HL-60/S4 treated with retinoic acid at 250 ng/mL for 4 days and 3 days (cell line): ENCODE measurements around the gene KRT71.

ENCODE experiments used
- in situ Hi-C: fragments of 300-500 bp; cut with MboI; formaldehyde crosslinking; loops from 2 replicates; pipeline ENCODE4 v1.7.0; 2022; ENCODE audit warnings: low sequenced_read_pairs

Gene KRT71

DNA sequence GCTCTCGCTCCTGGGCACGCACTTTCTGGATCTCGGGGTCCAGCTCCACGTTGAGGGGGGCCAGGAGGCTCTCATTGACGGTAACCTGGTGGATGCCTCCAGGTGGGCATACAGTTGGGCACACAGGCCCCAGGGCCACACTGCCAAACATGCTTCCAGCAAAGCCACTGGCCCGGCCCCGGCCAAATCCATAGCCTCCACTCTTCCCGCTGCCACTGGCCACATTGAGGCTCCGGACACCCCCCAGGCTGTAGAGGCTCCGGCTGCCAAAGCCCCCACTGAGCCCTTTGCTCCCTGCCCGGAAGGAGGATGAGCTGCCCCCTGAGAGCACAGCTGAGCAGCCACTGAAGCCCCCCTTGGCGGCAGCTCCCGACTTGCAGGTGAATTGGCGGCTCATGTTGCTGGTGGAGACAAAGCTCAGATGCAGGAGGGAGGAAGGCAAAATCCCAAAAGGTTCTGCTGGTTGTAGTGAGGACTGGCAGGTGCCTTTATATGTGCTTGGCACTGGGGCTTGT is at the start of gene KRT71:
TSS of gene KRT71 (minus strand) at position 465 of the 515 bp plus-strand sequence. CDS start at position 397, 68 bp downstream.
- in situ Hi-C loops = no loop called here

DNA sequence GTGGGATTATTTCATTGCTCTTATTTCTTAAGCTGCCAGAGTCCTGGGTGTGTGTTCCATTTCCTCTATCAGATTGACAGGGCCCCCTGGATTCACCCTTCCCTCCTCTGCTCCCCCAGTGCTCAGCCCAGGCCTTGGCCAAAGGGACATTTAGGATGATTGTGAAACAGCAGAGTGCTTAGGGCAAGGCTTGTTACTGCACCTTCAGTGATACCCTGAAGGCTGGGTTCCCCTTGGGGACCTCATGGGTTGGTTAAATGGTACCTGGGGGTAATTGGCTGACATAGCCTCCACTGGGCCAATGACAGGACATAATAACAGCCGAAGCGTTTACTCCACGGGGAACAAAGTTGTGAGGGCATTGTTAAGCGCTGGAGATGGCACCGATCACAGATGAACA is 49.6 kb upstream of the KRT71 start:
- in situ Hi-C loops = no loop called here

DNA sequence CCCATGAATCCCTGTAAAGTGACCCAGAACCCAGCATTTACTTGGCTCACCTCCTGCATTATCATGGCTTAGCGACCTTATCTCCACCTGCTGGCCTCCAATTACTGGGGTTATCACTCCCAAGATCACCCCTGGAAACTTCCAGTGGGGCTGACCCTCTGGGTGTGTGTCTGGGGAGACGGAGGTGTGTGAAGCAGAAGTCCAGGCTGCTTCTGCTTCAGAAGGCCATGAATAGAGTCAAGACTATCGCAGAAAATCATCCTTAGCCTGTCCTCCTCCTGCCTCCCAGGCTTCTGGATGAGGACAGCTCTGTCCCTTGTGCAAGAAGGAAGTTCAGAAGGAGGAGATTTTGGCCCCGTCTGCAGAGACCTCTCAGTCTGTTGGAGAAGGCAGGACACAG is 48.7 kb upstream of the KRT71 start:
- in situ Hi-C loops = no loop called here

DNA sequence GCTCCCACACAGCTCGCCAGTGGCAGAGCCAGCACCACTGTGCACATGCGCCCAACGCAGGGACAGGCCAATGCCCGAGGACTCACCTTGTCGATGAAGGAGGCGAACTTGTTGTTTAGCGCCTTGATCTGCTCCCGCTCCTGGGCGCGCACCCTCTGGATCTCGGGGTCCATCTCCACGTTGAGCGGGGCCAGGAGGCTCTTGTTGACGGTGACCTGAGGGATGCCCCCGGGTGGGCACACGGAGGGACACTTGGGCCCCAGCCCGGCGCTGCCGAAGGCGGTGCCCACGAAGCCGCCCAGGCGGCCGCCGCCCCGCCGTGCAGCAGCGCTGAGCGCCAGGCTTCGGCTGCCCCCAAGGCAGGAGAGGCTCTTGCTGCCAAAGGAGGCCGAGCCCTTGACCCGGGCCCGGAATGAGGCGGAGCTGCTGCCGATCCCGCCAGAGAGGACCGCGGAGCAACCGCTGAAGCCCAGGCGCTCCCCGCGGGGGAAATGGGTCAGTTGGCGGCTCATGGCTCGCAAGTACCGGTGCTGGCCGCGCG is 48.1 kb upstream of the KRT71 start, which contains the start of gene KRT72:
TSS of gene KRT72 (minus strand) at position 523 of the 541 bp plus-strand sequence. CDS start at position 512, 11 bp downstream.
- in situ Hi-C loops = no loop called here

DNA sequence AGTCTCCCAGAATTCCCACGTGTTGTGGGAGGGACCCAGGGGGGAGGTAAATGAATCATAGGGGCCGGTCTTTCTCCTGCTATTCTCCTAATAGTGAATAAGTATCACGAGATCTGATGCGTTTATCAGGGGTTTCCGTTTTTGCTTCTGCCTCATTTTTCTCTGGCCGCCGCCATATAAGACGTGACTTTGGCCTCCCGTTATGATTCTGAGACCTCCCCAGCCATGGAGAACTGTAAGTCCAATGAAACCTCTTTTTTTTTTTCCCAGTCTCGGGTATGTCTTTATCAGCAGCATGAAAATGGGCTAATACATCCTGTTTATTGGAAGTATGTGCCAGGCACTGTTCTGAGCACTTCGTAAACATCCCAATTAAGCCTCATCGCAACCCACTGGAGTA is 47.5 kb upstream of the KRT71 start:
- in situ Hi-C loops = no loop called here

DNA sequence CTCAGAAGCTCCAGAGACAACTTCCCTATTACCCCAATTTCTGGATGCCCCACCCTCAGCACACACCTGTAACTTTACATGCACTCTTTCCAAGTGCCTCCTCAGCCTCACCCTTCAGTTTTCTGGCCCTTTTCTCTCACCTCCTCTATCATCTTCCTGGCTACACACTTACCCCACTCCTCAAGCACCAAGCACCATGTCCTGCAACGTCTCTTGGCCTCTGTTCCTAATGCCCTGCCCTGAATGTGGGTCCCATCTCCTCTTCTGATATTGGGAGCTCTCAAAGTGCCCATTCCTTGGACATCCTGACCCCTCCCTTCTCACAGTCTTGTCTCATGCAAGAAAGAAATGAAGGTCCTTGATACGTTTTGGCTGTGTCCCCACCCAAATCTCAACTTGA is 47.1 kb upstream of the KRT71 start:
- in situ Hi-C loops = no loop called here

DNA sequence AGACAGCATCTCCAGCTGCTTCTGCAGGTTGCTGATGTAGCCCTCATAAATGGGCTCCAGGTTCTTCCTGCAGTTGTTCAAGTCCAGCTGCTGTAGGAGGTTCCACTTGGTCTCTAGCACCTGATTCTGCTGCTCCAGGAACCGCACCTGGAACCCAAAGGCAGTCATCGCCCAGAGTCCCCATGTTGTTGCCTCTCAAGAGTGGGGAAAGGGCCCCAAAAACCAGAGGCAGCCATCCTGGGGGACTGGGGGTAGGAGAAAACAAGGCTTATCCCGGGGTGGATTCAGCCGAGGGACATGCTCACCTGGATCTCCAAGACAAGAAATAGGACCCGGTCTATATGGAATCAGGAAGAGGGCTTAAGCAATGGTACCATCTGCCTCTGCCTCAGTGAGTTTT is 46.0 kb upstream of the KRT71 start:
- in situ Hi-C loops = loop anchor here (25.0 kb wide), 1 partner anchor 388 kb away; no protein-coding TSS in a partner anchor

DNA sequence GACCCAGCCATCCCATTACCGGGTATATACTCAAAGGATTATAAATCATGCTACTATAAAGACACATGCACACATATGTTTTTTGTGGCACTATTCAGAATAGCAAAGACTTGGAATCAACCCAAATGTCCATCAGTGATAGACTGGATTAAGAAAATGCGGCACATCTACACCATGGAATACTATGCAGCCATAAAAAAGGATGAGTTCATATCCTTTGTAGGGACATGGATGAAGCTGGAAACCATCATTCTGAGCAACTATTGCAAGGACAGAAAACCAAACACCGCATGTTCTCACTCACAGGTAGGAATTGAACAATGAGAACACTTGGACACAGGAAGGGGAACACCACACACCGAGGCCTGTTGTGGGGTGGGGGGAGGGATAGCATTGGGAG is 41.3 kb upstream of the KRT71 start:
- in situ Hi-C loops = loop anchor here (25.0 kb wide), 1 partner anchor 393 kb away; no protein-coding TSS in a partner anchor

DNA sequence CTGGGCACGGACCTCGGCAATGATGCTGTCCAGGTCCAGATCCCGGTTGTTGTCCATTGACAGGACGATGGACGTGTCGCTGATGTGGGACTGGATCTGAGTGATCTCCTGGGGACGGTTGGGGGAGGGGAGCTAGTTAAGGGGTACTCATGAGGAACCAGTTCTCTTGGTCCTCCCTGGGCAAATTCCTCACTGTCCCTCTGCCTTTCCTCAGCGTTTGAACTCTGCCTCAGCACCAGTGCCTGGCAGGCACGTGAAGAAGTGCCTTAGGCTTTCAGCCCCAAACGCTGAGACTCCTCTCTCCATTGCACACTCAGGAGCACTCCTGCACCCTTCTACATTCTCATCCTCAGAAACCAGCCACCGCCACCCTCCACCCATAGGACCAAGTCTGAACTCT is 38.6 kb upstream of the KRT71 start:
- in situ Hi-C loops = loop anchor here (25.0 kb wide), 1 partner anchor 396 kb away; no protein-coding TSS in a partner anchor

DNA sequence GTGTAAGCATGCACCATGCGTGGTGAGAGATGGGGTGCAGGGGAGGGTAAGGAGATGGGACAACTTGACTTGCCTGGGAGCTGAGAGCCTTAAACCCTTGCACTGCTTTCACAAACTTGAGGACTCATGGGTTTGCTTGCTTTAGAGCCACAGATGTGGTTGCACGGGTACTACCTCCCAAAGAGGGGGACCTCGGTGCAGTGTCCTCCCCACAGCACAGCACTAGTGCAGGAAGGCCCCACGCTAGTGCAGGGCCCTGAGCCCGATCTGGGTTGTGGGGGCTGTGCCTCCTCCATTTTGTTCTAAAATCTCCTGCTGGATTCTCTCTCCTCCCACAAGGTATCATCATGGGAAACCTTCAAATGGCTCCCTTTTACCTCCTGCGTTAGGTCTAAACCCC is 37.1 kb upstream of the KRT71 start:
- in situ Hi-C loops = loop anchor here (25.0 kb wide), 1 partner anchor 397 kb away; no protein-coding TSS in a partner anchor

DNA sequence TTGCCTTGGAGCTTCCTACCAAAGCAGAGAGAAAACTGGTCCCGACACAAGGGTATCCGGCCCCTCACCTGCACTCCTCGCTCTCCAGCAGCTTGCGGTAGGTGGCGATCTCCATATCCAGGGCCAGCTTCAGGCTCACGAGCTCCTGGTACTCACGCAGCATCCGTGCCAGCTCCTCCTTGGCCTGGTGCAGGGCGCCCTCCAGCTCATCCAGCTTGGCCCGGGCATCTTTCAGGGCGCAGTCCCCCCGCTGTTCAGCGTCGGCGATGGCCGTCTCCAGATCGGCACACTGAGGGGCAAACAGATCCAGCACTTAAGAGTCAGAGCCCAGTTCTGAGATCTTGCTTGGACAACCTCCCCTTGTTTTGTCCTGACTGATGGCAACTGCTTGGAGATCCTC is 34.6 kb upstream of the KRT71 start:
- in situ Hi-C loops = loop anchor here (10.0 to 25.0 kb wide), 2 partner anchors 277 to 400 kb away; no protein-coding TSS in a partner anchor

DNA sequence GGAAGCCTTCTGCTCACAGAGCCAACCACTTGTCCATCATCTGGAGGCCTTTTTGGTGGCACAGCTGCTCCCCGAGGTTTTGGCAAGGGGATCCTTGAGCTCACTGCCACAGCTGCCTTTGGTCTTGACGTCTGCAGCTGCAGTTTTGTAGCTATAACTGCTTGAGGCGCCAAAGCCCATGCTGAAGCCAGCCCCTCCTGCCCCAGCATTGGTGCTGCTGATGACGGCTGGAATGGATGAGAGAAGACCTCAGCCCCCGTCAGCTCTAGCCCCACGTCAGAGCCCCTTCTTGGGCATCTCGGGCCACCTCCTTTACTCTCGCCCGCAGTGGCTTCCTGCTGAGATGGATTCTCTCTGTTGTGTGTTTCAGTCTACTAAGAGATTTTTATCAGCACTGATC is 33.0 kb upstream of the KRT71 start:
- in situ Hi-C loops = loop anchor here (10.0 to 25.0 kb wide), 2 partner anchors 279 to 401 kb away; no protein-coding TSS in a partner anchor

DNA sequence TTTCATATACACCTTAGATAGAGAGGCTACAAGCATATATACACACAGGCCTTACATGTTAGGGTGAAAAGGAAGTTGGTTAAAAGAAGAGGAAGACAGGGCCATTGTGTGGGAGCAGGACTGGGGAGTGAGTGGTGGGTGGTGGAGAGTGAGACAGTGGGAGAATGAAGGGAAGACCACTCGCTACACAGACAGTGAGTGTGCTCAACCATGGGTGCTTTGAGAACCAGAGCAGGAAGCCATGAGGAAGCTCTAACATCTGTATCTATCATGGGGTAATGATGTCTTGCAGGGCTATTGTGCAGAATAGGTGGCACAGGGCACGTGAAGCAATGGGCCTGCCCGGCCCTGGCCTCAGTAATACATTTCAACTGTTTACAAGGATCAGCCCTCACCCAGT is 32.1 kb upstream of the KRT71 start:
- in situ Hi-C loops = loop anchor here (10.0 to 25.0 kb wide), 2 partner anchors 280 to 402 kb away; no protein-coding TSS in a partner anchor

DNA sequence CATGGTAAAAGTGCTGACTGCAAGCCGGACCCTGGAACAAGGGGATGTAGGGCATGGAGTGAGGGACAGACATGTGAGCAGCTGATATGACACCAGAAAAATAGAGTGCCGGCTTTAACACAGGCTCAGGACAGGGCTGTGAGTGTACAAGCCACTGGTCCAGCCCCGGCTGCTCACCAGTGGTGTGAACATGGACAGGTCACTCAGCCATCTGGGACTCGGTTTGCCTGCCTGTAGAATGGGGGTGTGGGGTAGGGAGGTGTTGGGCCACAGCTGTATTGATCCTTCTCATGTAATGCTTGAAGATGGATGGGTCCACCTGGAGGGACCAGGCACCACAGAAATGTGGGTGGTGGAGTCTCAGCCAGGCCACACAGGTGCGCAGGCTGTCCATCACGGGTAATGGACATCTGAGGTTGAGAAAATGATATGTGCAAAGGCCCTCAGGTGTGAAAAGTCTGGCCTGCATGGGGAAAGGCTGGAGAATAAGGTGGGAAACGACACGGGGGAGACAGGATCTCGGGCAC is 31.3 kb upstream of the KRT71 start:
- in situ Hi-C loops = loop anchor here (10.0 to 25.0 kb wide), 2 partner anchors 281 to 403 kb away; no protein-coding TSS in a partner anchor

DNA sequence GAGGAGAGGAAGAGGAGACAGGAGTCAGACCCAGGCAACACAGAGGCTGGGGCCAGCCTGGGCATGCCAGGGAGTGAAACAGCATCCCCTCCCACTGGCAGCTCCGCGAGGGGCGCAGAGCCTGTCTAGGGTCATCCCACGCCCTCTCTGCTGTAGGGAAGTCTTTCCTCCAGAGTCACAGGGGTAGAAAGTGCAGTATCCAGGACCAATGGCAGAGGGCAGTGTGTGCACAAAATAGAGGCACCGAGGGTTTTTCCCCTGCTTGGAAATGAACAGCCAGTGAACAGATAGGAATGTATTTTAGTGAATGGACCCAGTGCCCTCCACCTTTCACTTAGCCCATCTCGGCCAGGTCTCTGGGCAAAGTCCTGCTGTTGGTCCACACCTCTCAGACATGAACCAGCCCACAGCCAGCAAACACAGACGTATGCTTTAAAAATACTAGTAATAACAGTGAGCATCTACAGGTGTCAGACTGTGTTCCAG is 30.1 kb upstream of the KRT71 start:
- in situ Hi-C loops = loop anchor here (10.0 to 25.0 kb wide), 2 partner anchors 282 to 404 kb away; no protein-coding TSS in a partner anchor

DNA sequence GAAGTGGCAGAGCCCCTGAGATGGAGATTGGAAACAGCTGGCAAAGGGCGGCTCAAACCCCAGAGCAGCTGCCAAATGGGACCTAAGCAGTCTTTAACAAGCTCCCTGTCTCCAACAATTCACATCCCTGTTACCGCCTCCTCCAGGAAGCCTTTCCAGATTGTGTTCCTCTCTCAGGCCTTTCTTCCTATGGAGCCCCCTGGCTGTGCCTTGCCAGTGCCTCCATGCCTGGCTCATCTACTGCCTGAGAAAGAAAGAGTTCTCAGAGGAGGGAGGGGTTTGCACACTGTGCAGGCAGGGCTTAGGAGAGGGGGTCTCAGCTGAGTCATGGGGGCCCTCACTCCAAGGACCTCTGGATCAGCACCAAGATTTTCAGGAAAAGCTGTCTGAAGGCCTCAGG is 29.5 kb upstream of the KRT71 start:
- in situ Hi-C loops = loop anchor here (10.0 to 25.0 kb wide), 2 partner anchors 282 to 405 kb away; no protein-coding TSS in a partner anchor

DNA sequence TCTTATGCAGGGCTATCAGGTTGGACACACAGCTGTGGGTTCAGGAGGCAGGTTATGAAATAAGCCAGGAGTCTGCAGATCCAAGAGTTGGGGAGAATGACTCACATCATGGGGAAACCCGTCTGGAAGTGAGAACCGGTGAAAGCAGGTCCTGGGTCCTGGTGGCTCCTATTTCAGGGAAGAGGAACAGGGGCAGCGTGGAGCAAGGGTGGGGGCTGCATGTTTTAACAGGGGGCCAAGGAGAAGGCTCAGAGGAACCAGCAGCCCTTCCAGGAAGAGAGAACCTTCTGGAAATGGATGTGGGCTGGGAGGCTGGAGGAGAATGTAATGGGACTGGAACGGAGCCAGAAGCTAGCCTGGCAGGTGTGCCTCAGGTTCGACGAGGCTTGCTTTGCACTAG is 28.5 kb upstream of the KRT71 start:
- in situ Hi-C loops = loop anchor here (10.0 to 25.0 kb wide), 2 partner anchors 283 to 406 kb away; no protein-coding TSS in a partner anchor

DNA sequence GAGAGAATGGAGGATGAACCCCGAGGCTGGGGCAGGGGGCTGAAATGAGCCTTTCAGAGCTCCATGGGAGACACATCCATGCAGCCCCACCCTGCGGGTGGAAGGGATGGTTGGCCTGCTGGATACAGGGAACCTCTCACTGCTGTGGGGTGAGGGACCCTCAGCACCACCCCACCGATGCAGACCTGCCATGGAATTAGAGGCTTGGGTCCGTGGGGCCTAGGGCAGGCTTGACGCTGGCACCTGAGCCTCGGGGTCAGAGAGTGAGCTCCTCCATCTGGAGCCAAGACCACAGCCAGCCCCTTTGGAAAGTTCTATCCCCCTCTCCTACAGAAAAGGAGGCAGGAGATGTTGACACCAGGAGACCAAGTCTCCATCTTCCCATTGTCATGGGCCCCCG is 28.1 kb upstream of the KRT71 start:
- in situ Hi-C loops = loop anchor here (10.0 to 25.0 kb wide), 2 partner anchors 284 to 406 kb away; no protein-coding TSS in a partner anchor

DNA sequence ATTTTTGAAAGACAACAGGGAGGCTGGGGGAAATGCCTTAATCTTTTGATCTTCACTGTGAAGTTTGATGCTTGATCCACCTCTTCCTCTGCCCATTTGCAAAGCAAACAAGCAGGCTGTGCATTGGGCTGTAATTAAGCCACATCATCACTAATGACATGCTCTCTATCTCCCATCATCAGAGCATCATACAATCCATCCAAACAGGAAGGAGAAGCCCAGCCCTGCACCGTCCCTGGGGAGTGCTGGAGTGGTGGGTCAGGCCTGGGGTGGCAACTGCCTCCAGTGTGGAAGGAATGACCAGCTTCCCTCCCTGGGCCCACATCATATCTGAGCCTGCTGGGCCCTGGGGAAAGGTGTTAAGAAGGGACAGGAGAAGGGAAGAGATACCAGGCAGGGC is 27.6 kb upstream of the KRT71 start:
- in situ Hi-C loops = loop anchor here (10.0 to 25.0 kb wide), 2 partner anchors 284 to 407 kb away; no protein-coding TSS in a partner anchor

DNA sequence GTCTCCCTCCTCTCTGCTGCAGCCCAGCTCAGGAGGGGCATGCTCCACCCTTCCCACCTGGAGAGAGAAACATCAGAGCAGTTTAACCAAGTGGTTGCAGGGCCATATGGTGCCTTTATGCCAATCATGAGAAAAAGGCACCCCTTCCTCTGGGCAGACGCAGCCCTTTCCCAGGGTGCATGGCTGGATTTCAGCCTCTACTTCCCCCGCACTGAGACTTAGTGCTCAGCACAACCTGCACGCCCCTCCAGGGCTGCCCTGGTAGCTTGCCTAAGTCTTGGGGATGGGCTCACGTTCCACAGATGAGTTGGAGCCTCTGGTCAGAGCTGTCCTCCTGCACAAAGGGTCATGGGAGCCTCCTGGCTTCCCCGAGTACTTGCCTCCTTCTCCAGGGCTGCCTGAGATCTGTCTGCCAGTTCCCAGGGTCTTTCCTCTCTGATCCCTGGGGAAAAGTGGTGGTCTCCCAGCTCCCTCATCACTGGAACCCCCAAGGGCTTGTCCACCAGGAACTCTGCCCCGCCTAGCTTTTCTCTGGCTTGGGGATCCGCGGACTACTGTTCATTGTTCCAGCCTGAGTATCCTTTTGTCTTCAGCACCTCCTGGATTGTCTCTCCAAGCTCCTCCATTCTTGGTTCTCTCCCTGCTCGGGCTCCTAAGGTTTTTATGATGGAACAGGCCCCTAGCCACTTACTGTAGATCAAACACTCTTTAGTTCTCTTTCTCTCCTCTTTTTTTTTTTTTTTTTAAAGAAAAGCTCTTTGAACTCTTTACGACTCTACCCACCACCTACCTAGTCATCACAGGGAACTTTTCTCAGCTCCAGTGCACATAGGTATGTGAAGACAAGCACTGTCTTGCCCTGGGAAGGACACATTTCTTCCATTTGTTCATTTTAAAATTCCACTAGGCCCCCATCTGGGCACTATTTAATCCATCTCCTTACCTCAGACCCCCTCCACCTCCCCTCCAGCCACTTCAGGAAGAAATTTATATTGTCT is 26.8 kb upstream of the KRT71 start:
- in situ Hi-C loops = loop anchor here (10.0 to 25.0 kb wide), 2 partner anchors 285 to 408 kb away; no protein-coding TSS in a partner anchor
